HG03196 (cell line): Measurements from ENCODE around the gene BTK.

Experiments used
- ATAC-seq: cut with Tn5 transposase; IDR thresholded peaks from one replicate; pipeline ENCODE4 v1.9.1; 2021; ENCODE audit not compliant: unreplicated experiment

Gene BTK

GRCh38 chrX:101385795-101386541 lies at the start of gene BTK:
Gene BTK (minus strand): TSS chrX:101386191. CDS start chrX:101375284, 10,907 bp downstream.
- peak; percentile 62 for ATAC-seq

GRCh38 chrX:101430457-101431078 lies 44.6 kb upstream of the BTK start:
- ATAC-seq, result peak; percentile 96

- ATAC-seq, result peak; percentile 56
Observed at GRCh38 chrX:101429934-101430333, 43.9 kb upstream of the BTK start.

- ATAC-seq, result no peak
Observed at GRCh38 chrX:101427954-101428353, 42.0 kb upstream of the BTK start.

GRCh38 chrX:101419489-101419888 lies 33.5 kb upstream of the BTK start:
- ATAC-seq, result no peak

- peak; percentile 50 for ATAC-seq
Observed at GRCh38 chrX:101417981-101418841, 32.2 kb upstream of the BTK start.

GRCh38 chrX:101417190-101417589 lies 31.2 kb upstream of the BTK start:
- ATAC-seq, result no peak

- no peak for ATAC-seq
Observed at GRCh38 chrX:101416691-101417090, 30.7 kb upstream of the BTK start.

GRCh38 chrX:101415180-101416145 lies 29.5 kb upstream of the BTK start:
- peak; percentile 50 for ATAC-seq

GRCh38 chrX:101411984-101412383 lies 26.0 kb upstream of the BTK start:
- ATAC-seq, result no peak

- ATAC-seq, result no peak
Observed at GRCh38 chrX:101410461-101410860, 24.5 kb upstream of the BTK start.

GRCh38 chrX:101409043-101409442 lies 23.1 kb upstream of the BTK start:
- no peak for ATAC-seq

- no peak for ATAC-seq
Observed at GRCh38 chrX:101408532-101408841, 22.5 kb upstream of the BTK start.

GRCh38 chrX:101407748-101408531 lies 21.9 kb upstream of the BTK start, which contains the start of the genes GLA and HNRNPH2:
Gene GLA (minus strand): TSS chrX:101407925. CDS start chrX:101407903, 22 bp downstream.
Gene HNRNPH2 (plus strand): TSS chrX:101408222. CDS start chrX:101411989, 3,767 bp downstream.
- peak; percentile 96 for ATAC-seq

GRCh38 chrX:101407167-101407747 lies 21.3 kb upstream of the BTK start:
- ATAC-seq, result peak; percentile 1

GRCh38 chrX:101399825-101400224 lies 13.8 kb upstream of the BTK start:
- ATAC-seq, result no peak

- no peak for ATAC-seq
Observed at GRCh38 chrX:101398694-101399093, 12.7 kb upstream of the BTK start.

GRCh38 chrX:101397779-101398178 lies 11.8 kb upstream of the BTK start:
- no peak for ATAC-seq

GRCh38 chrX:101395789-101396188 lies 9.8 kb upstream of the BTK start:
- no peak for ATAC-seq
